Frontal cortex (tissue), 4 donors: Measurements from ENCODE around the gene PSENEN. TPM values are rescaled to one million over a fixed set of nuclear protein-coding genes. Genes with fewer than 3 reads are reported as not detected.
A peak's percentile ranks its signal among the peaks of the same experiment; 100 is the strongest.

Experiments
- DNase-seq, 2 donors: peaks; one replicate each; pipeline ENCODE4 v3.0.0; 2012; ENCODE audit warnings: low spot score in 2 of 2
- FAIRE-seq: peaks from 2 replicates; lab custom pipeline; 2012; peaks lifted over from hg19 to GRCh38; lab: Jason Lieb, UNC
- total RNA-seq: library from RNA; depleted of rRNA; stranded (reverse); fragments of >200 nt; gene quantifications from one replicate; pipeline ENCODE4 v1.2.3, GENCODE V29; 2014
- donor health status: control.
- donor health status: control.
- donor health status: control.

PSENEN gene
- total RNA-seq, 1 donor from 2014 or later, result 5.7 TPM

- FAIRE-seq, result no peak
- DNase-seq, result no peak
Measured at GRCh38 chr19:35746087-35746462, 624 bp downstream of the PSENEN start.

GRCh38 chr19:35746531-35746930 lies 1.1 kb downstream of the PSENEN start:
- DNase-seq (no peak), FAIRE-seq (no peak)

- DNase-seq (peak; percentile 88 to 90), FAIRE-seq (peak; percentile 96)
Measured at GRCh38 chr19:35748106-35749020, 2.9 kb downstream of the PSENEN start, which contains the start of gene LIN37. Gene LIN37, plus strand, starts transcription at chr19:35748576. Its CDS starts 149 bp downstream, at chr19:35748725.

GRCh38 chr19:35750167-35750566 lies 4.7 kb downstream of the PSENEN start:
- DNase-seq, result no peak
- no peak for FAIRE-seq

DNA sequence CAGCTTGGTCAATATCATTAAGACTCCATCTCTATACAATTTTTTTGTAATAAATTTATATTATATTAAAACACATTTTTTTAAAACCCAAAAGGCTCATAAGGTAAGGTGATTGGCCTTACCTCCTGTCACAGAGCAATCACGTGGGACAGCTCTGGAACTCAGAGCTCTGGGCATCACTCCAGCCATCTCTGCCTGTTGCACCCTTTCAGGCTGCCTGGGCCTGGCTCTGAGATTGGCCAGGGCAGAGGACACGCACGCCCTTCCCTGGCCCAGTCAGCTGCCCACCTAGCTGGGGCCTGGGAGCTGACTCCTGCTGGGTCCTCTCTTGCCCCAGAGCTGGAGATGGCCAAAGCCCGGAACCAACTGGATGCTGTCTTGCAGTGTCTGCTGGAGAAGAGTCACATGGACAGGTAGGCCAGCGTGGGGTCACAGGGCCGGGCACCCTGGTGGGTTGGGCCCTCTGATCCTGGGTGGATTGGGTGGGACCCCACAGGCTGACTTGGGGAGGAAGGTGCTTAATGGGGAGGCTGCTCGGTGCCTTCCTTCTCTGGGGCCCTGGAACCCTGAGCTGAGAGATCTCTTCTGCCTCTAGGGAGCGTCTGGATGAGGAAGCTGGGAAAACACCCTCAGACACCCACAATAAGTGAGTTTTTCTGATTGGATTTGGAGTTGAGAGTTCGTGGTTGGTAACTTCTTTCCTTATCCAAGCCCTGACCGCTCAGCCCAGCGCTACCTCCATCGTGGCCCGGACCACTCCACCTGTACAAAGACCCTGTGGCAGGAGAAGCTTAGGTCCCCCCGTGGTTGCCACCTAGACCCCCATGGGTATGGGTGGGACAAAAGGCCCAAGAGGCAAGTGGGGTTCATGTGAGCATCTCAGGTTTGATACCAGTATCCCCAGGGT lies 6.6 kb downstream of the PSENEN start:
- FAIRE-seq, result no peak
- no peak for DNase-seq

DNA sequence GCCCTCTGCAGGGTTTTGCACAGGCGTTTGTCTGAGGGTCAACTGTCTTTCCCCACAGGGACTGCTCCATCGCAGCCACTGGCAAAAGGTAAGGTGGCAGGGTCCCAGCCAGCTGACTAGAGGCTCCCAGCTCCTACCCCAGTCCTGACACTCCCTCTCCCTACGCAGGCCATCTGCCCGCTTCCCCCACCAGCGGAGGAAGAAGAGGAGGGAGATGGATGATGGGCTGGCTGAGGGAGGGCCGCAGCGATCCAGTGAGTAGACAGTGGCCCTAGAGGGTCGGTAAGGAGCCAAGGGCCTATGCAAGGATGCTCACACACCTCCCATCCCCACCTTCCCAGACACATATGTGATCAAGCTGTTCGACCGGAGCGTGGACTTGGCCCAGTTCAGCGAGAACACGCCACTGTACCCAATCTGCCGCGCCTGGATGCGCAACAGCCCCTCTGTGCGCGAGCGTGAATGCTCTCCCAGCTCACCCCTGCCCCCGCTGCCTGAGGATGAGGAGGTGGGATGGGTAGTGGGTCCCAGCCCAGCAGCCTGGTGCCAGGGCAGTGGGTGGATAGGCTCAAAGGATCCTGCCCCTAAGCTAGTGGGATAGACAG lies 7.4 kb downstream of the PSENEN start:
- DNase-seq, result no peak
- FAIRE-seq, result no peak

- no peak for DNase-seq
- no peak for FAIRE-seq
Measured at GRCh38 chr19:35753634-35754369, 8.4 kb downstream of the PSENEN start.

- DNase-seq, result no peak
- no peak for FAIRE-seq
Measured at GRCh38 chr19:35754370-35755130, 9.1 kb downstream of the PSENEN start.

DNA sequence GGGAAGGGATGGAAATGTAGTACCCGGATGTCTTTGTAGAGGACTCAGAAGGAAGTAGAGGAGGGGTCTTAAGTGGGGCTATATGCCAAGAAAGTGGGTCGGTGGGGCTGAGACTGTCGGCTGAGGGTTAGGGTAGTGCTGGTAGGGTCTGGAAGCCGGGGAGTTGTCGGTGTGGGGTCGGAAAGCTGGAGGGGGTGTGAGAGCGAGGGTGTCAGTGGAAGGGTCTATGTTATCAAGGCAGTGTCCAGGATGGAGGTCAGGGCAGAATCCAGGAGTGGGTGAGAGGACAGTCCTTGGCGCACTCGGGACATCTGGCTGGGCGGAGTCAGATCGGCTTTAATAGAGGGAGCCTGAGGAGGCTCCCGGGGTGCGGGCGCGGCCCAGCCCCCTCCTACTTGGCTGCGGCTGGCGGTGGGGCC lies 9.7 kb downstream of the PSENEN start:
- no peak for DNase-seq
- FAIRE-seq, result no peak

DNA sequence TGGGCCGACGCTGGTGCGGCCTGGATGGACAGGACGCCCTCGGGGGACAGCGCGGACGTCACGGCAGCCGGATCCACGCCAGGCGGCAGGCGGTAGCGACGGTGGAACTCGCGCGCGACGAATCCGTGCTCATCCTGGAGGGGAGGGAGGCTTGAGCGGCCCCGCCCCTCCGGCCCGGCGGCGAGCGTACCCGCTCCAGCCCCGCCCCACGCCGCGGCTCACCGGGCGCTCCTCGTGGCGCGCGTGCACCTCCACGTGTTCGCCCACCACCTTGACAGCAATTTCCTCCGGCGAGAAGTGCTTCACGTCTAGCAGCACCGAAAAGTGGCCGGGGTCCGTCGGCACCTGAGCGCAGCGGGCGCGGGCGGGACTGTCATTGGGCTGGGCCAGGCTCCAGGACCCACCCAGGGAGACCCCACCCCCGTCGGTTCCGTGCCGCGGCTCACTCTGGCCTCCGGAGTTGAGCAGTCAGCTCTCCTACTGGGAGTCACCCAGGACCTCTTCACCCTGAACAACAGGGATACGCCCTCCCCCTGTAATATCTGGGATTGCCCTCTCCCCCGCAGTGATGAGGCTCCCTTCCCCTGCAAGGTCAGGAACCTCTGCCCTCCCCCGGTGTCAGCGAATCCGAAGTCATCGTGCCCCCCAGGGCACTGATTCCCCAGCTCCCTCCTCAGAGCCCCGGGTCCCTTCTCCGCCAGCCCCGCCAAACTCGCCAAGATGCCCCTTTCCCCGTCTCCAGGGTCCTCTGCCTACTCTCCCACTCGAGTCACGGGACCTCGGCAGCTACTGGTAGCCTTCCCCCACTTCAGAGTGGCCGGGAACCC lies 10.3 kb downstream of the PSENEN start:
- no peak for FAIRE-seq
- peak in 1 of 2 donors; percentile 30 for DNase-seq

DNA sequence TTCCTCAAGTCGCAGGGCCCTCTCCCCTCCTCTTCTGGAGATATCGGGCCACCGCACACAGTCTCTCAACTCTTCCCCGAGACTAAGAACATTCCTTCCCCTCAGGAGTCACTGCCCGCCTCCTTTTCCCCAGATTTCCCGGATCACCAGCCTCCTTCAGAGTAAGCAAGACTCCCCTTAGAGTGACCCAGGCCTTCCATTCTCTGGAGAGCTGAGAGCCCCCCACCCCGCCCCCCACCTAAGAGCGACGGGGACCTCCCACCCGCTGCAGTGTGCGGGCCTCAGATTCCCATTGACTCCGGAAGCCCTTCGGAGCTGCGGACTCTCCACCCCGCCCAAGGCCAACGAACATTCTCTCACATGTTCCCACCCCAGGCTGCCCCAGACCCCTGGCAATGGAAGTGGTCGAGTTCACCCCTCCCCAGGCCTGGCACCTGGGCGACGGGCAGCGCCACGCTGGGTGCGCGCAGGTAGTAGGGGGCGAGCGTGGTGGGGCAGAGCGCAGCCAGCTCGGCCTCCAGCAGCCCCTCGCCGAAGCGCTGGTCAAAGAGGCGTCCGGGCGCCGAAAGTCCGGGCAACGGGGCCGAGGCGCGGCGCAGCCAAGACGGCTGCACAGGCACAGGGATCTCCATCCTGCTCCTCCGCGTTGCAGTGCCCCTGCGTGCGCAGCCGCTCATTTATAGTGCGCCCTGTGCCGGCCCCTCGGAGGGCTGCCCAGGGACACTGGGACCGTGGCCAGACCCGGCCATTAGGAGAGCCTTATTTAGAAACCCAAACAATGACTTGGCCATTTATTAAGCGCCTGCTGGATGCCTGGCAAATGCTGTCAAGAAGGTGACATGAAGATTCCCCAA lies 11.2 kb downstream of the PSENEN start, which contains the start of gene HSPB6:
HSPB6 (minus strand) TSS at position 653 of the 854 bp plus-strand sequence; CDS start at position 632, 21 bp downstream.
- no peak for FAIRE-seq
- peak in 1 of 2 donors; percentile 24 for DNase-seq

- DNase-seq (peak in 1 of 2 donors; percentile 29), FAIRE-seq (no peak)
Measured at GRCh38 chr19:35757231-35757748, 11.8 kb downstream of the PSENEN start.

- FAIRE-seq, result peak; percentile 98
- peak; percentile 93 to 96 for DNase-seq
Measured at GRCh38 chr19:35757749-35758608, 12.5 kb downstream of the PSENEN start, which contains the start of gene PROSER3. Gene PROSER3, plus strand, starts transcription at chr19:35758176. Its CDS starts 40 bp downstream, at chr19:35758216.

- DNase-seq (no peak), FAIRE-seq (no peak)
Measured at GRCh38 chr19:35759697-35760096, 14.2 kb downstream of the PSENEN start.

DNA sequence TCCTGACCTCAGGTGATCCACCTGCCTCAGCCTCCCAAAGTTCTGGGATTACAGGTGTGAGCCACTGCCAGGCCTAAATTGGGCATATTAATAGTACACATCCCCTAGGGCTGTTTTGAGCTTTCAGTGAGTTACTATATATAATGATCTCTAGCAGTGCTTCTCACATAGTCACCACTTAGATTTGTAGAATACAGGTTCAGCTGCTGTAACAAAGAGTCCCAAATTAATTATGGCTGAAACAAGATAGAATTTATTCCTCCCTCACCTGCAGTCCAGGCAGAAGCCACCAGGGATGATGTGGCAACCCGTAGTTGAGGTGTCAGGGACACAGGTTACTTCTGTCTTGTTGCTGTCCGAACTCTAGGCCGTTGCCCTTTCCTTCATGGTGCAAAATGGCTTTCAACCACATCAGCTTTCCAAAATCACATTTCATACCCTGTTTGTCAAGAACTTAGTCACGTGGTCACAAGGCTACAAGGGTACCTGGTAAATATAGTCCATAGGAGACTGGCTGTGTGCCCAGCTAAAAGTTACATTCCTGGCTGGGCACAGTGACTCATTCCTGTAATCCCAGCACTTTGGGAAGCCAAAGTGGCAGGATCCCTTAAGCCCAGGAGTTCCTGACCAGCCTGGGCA lies 15.4 kb downstream of the PSENEN start:
- no peak for DNase-seq

More for the DNA sequence above, 15.4 kb downstream of the PSENEN start:
- FAIRE-seq, result no peak
